Measurements from ENCODE around the gene UGT1A10.
"Not testable (repeated sequence)": the region's sequence is repeated elsewhere in the genome, so short reads cannot be mapped to it uniquely, and the experiment has no call there.

UGT1A10 gene

DNA sequence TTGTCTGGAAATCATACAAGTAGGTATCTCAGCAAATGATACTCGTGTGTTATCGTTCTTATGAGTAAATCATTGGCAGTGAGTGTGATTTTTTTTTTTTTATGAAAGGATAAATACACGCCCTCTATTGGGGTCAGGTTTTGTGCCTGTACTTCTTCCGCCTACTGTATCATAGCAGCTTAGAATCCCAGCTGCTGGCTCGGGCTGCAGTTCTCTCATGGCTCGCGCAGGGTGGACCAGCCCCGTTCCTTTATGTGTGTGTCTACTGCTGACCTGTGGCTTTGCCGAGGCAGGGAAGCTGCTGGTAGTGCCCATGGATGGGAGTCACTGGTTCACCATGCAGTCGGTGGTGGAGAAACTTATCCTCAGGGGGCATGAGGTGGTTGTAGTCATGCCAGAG lies at the start of gene UGT1A10:
Gene UGT1A10 (plus strand): TSS at position 143 of the 400 bp plus-strand sequence. CDS start 75 bp downstream, at position 218.
- H3K4me3 ChIP-seq (ENCODE audit: low read depth, low read length) = not testable (repeated sequence)

- TF ChIP-seq, protein P1, sequence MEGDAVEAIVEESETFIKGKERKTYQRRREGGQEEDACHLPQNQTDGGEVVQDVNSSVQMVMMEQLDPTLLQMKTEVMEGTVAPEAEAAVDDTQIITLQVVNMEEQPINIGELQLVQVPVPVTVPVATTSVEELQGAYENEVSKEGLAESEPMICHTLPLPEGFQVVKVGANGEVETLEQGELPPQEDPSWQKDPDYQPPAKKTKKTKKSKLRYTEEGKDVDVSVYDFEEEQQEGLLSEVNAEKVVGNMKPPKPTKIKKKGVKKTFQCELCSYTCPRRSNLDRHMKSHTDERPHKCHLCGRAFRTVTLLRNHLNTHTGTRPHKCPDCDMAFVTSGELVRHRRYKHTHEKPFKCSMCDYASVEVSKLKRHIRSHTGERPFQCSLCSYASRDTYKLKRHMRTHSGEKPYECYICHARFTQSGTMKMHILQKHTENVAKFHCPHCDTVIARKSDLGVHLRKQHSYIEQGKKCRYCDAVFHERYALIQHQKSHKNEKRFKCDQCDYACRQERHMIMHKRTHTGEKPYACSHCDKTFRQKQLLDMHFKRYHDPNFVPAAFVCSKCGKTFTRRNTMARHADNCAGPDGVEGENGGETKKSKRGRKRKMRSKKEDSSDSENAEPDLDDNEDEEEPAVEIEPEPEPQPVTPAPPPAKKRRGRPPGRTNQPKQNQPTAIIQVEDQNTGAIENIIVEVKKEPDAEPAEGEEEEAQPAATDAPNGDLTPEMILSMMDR (IDR thresholded peaks at IDR 0.05; ENCODE audit: borderline replicate concordance, insufficient read depth, low read depth, low read length) = no peak
- no peak overlapping the region for H3K4me3 ChIP-seq (ENCODE audit: low read depth, low read length)
Measured at GRCh38 chr2:233588400-233588799, 47.8 kb upstream of the UGT1A10 start.

DNA sequence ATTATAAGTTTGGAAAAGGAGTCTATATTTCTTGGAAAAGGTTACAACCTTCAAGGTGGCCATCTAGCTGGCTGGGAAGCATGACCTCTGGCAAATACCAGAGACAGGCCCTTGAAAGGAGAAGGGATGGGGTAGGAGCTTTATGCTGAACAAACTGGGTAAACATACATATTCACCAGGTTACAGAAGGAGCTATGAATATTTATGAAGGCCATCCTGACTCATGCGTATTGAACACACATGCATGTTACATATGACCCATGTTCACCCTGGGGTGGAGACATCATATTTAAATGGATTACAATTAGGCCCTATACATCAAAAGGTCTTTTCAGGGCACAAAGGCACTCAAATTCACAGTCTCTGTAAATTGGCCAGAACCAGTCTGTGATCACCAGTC lies 43.5 kb upstream of the UGT1A10 start:
- H3K4me3 ChIP-seq (ENCODE audit: low read depth, low read length) = not testable (repeated sequence)

- H3K4me3 ChIP-seq (ENCODE audit: low read depth, low read length) = no peak overlapping the region
- TF ChIP-seq, protein P1 (IDR thresholded peaks at IDR 0.05; ENCODE audit: borderline replicate concordance, insufficient read depth, low read depth, low read length) = no peak
Measured at GRCh38 chr2:233593201-233593600, 43.0 kb upstream of the UGT1A10 start.

- TF ChIP-seq, protein P1 (IDR thresholded peaks at IDR 0.05; ENCODE audit: borderline replicate concordance, insufficient read depth, low read depth, low read length) = no peak
- no peak overlapping the region for H3K4me3 ChIP-seq (ENCODE audit: low read depth, low read length)
Measured at GRCh38 chr2:233597522-233597921, 38.7 kb upstream of the UGT1A10 start.

DNA sequence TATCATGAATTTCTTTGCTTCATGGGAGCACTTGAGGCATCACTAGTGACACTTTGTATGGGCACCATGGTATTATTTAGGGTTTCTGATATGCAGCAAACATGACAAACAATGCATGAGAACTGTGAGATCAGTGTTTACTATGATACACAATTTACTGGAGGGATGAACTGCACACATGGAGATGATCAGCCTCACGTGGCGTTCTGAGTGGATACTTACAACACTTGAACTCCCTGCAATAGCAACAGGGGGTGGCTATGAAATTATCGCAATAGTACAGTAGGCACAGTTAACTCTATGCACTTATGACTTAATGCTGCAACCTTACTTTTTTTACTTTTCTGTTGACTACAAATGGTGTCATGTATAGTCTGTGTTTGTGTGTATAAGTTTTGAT lies 37.3 kb upstream of the UGT1A10 start:
- TF ChIP-seq, protein P1 (IDR thresholded peaks at IDR 0.05; ENCODE audit: borderline replicate concordance, insufficient read depth, low read depth, low read length) = no peak
- no peak overlapping the region for H3K4me3 ChIP-seq (ENCODE audit: low read depth, low read length)

DNA sequence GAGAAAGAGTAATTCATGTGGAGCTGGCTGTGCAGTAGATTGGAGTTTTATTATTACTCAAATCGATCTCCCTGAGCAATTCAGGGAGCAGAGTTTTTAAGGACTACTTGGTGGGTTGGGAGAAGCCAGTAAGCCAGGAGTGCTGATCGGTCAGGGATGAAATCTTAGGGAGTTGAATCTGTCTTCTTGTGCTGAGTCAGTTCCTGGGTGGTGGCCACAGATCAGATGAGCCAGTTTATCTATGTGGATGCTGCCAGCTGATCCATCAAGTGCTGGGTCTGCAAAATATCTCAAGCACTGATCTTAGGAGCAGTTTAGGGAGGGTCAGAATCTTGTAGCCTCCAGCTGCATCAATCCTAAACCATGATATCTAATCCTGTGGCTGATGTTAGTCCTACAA lies 35.9 kb upstream of the UGT1A10 start:
- no peak overlapping the region for H3K4me3 ChIP-seq (ENCODE audit: low read depth, low read length)
- TF ChIP-seq, protein P1 (IDR thresholded peaks at IDR 0.05; ENCODE audit: borderline replicate concordance, insufficient read depth, low read depth, low read length) = no peak

DNA sequence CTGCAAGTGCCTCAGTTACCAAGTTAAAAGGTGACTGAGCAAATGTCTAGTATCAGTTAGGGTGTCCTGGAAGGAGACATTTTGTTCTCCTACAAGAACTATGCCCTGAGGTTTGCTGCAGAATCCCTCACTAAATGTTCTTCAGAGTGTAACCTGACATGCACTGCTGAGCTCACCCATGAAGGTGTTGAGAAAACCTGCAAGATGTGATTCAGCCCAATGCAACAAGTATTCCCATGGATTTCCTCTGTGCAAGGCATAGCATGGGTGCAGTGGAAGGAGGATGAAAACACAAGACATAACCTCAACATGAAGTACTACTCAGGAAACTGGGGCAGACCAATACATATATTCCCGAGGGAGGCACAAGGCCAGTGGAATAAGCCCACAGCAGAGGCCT lies 34.2 kb upstream of the UGT1A10 start:
- no peak overlapping the region for H3K4me3 ChIP-seq (ENCODE audit: low read depth, low read length)
- TF ChIP-seq, protein P1 (IDR thresholded peaks at IDR 0.05; ENCODE audit: borderline replicate concordance, insufficient read depth, low read depth, low read length) = no peak

Data from GM12875 (cell line).